GM12878 (cell line): ENCODE results near the gene ADGRD1. TPM values are rescaled to one million over a fixed set of nuclear protein-coding genes. Genes with fewer than 3 reads are reported as not detected.

ENCODE experiments used
- ATAC-seq: fragments of 200-7000 bp; cut with Tn5 transposase; 3 replicates; pipeline ENCODE4 v1.9.1; 2020; ENCODE audit warnings: mild to moderate bottlenecking, moderate library complexity
- BruUV-seq: library from RNA; stranded (reverse); fragments of 400-500 nt; replicated peaks from 2 replicates; lab custom pipeline; 2021; lab: Mats Ljungman, UMichigan
- CTCF ChIA-PET: fragments of 300-600 bp; sonication (Branson Sonifier 250); formaldehyde crosslinking; extraction: SDS; loops from one replicate; lab custom pipeline; 2021; ENCODE audit warnings: inconsistent platforms; lab: Yijun Ruan, JAX
- POLR2A ChIA-PET: fragments of 350-600 bp; formaldehyde crosslinking; extraction: SDS; loops from one replicate; lab custom pipeline; 2021; ENCODE audit warnings: inconsistent platforms; lab: Charles Lee
- RAD21 ChIA-PET: fragments of 300-600 bp; sonication (Branson Sonifier 250); formaldehyde crosslinking; loops from one replicate; lab custom pipeline; 2023; ENCODE audit warnings: antibody characterized with exemption; ENCODE audit not compliant: unreplicated experiment; lab: Charles Lee
- SMC1A ChIA-PET: fragments of 300-600 bp; sonication (Branson Sonifier 250); formaldehyde crosslinking; loops from one replicate; lab custom pipeline; 2023; ENCODE audit not compliant: unreplicated experiment, uncharacterized antibody; lab: Charles Lee
- DNase-seq: peaks from one replicate; pipeline ENCODE4 v3.0.0-alpha.2; 2011; ENCODE audit warnings: low read depth, low spot score
- FAIRE-seq: peaks from 3 replicates; lab custom pipeline; 2011; peaks lifted over from hg19 to GRCh38; lab: Jason Lieb, UNC
- H2AFZ ChIP-seq: 2 replicates; pipeline ENCODE4 v1.6.0; 2011; ENCODE audit warnings: low read depth, low read length, control low read depth; ENCODE audit not compliant: control insufficient read depth
- H3K27ac ChIP-seq: 2 replicates; pipeline ENCODE4 v1.5.1; 2011; ENCODE audit warnings: control low read depth; ENCODE audit not compliant: control insufficient read depth, insufficient read depth
- H3K27me3 ChIP-seq, 2 experiments: replicated peaks in 1 of 2; 2 replicates each; pipeline versions ENCODE4 v1.6.0 to v1.6.1; 2011; ENCODE audit warnings: low read length in 1 of 2; ENCODE audit not compliant: control insufficient read depth in 2 of 2, insufficient read depth in 2 of 2
- H3K36me3 ChIP-seq, 2 experiments: 2 replicates each; pipeline ENCODE4 v1.5.1; 2011; ENCODE audit warnings: low read length in 1 of 2; ENCODE audit not compliant: control insufficient read depth in 2 of 2, insufficient read depth in 2 of 2
- H3K4me1 ChIP-seq: 2 replicates; pipeline ENCODE4 v1.6.1; 2011; ENCODE audit warnings: mild to moderate bottlenecking, low read length, moderate library complexity, mixed read lengths; ENCODE audit not compliant: control insufficient read depth, insufficient read depth
- H3K4me2 ChIP-seq: 2 replicates; pipeline ENCODE4 v1.6.0; 2011; ENCODE audit warnings: control low read depth; ENCODE audit not compliant: control insufficient read depth, insufficient read depth
- H3K4me3 ChIP-seq: fragments of 200-600 bp; sonication (generic); 2 replicates; pipeline ENCODE4 v1.5.1; 2016
- H3K79me2 ChIP-seq: 2 replicates; pipeline ENCODE4 v1.6.0; 2011; ENCODE audit warnings: low read length; ENCODE audit not compliant: control insufficient read depth, insufficient read depth
- H3K9ac ChIP-seq: 2 replicates; pipeline ENCODE4 v1.8.0; 2011; ENCODE audit warnings: low read length, control low read depth, mixed read lengths; ENCODE audit not compliant: control insufficient read depth, insufficient read depth
- H3K9me3 ChIP-seq: replicated peaks from 3 replicates; pipeline ENCODE4 v1.5.1; 2011; ENCODE audit warnings: mild to moderate bottlenecking, low read length; ENCODE audit not compliant: control insufficient read depth, insufficient read depth
- H4K20me1 ChIP-seq: 2 replicates; pipeline ENCODE4 v1.6.0; 2011; ENCODE audit not compliant: control insufficient read depth, insufficient read depth
- ATF3 ChIP-seq: IDR thresholded peaks from 2 replicates; pipeline ENCODE4 v1.6.1; 2011; ENCODE audit warnings: low read depth, mild to moderate bottlenecking, low read length, moderate library complexity, borderline replicate concordance; ENCODE audit errors: extremely low read depth
- EED ChIP-seq: sonication (generic); IDR thresholded peaks from 2 replicates; pipeline ENCODE4 v1.6.1; 2016; ENCODE audit warnings: antibody characterized with exemption, low read depth
- EZH2 ChIP-seq: IDR thresholded peaks from 2 replicates; pipeline ENCODE4 v1.6.1; 2012; ENCODE audit warnings: low read depth, mild to moderate bottlenecking, control low read depth, inconsistent platforms, low read length, borderline replicate concordance; ENCODE audit not compliant: control insufficient read depth
- HSF1 ChIP-seq: fragments of 150-350 bp; IDR thresholded peaks from 2 replicates; pipeline ENCODE4 v1.6.1; 2014; ENCODE audit warnings: mild to moderate bottlenecking, low read depth, low read length
- IKZF2 ChIP-seq, 2 experiments: fragments of 450-650 bp; IDR thresholded peaks; 2 replicates each; pipeline ENCODE4 v1.6.1; 2017; ENCODE audit warnings: mild to moderate bottlenecking in 2 of 2, moderate library complexity in 2 of 2
- JUND ChIP-seq: IDR thresholded peaks from 2 replicates; pipeline ENCODE4 v1.6.1; 2012; ENCODE audit warnings: low read depth, mild to moderate bottlenecking, low read length, improper control_type of control experiment, moderate library complexity
- NFYB ChIP-seq: IDR thresholded peaks from 2 replicates; pipeline ENCODE4 v1.6.1; 2011; ENCODE audit warnings: low read depth, mild to moderate bottlenecking, low read length, improper control_type of control experiment, moderate library complexity; ENCODE audit not compliant: insufficient read depth
- SKIL ChIP-seq: fragments of 450-650 bp; IDR thresholded peaks from 2 replicates; pipeline ENCODE4 v1.6.1; 2017; ENCODE audit warnings: mild to moderate bottlenecking, low read depth, inconsistent platforms; ENCODE audit not compliant: poor library complexity, severe bottlenecking
- SUPT20H ChIP-seq: IDR thresholded peaks from 2 replicates; pipeline ENCODE4 v1.6.1; 2011; ENCODE audit warnings: low read depth, mild to moderate bottlenecking, low read length, moderate library complexity, borderline replicate concordance; ENCODE audit not compliant: control insufficient read depth
- TCF3 ChIP-seq: IDR thresholded peaks from 2 replicates; pipeline ENCODE4 v1.6.1; 2012; ENCODE audit warnings: low read depth, mild to moderate bottlenecking, low read length, borderline replicate concordance; ENCODE audit not compliant: insufficient read depth
- YY1 ChIP-seq: IDR thresholded peaks from 2 replicates; pipeline ENCODE4 v1.6.1; 2011; ENCODE audit warnings: low read depth, mild to moderate bottlenecking, low read length
- ZNF384 ChIP-seq: IDR thresholded peaks from 2 replicates; pipeline ENCODE4 v1.6.1; 2012; ENCODE audit warnings: low read depth, mild to moderate bottlenecking, low read length, improper control_type of control experiment, borderline replicate concordance
- WGBS: methylation state at CpG from one replicate; pipeline ENCODE4 v1.1.6; 2016; ENCODE audit warnings: low lambda C conversion rate; ENCODE audit not compliant: insufficient replicate concordance, insufficient coverage; ENCODE audit errors: missing lambda C conversion rate; 5-methylcytosine and 5-hydroxymethylcytosine counted together
- in situ Hi-C: fragments of 300-500 bp; cut with MboI; formaldehyde crosslinking; loops from 9 replicates; pipeline ENCODE4 v1.14.3; 2018; ENCODE audit warnings: mixed read lengths
- intact Hi-C: fragments of 100-400 bp; cut with micrococcal nuclease; formaldehyde crosslinking; loops from one replicate; pipeline ENCODE4 v1.14.2; 2022; ENCODE audit not compliant: unreplicated experiment
- polyA plus RNA-seq, 11 experiments: library from polyadenylated mRNA; depleted of rRNA in 4 of 11; unstranded in 6 of 11; stranded (reverse) in 5 of 11; fragments of >200 nt; fragmentation: Nextera tagmentation in 4 of 11; fragmentation: Illumina TruSeq in 1 of 11; extraction: Ambion mirVana in 4 of 11; extraction: Trizol in 1 of 11; gene quantifications; 1 replicate in 1 of 11; 2 replicates in 10 of 11; pipeline versions ENCODE4 v1.2.1 to v1.2.3, GENCODE V29; 2011 to 2016; ENCODE audit warnings: inconsistent platforms in 2 of 11, missing spikeins in 2 of 11, low read depth in 1 of 11
- total RNA-seq, 4 experiments: library from RNA; depleted of rRNA in 3 of 4; stranded (reverse); fragments of >200 nt in 3 of 4; fragmentation: Illumina TruSeq in 1 of 4; extraction: Trizol in 1 of 4; gene quantifications; 2 replicates each; pipeline versions ENCODE4 v1.2.1 to v1.2.3, GENCODE V29; 2013 to 2021

The ADGRD1 gene
- total and polyA plus RNA-seq, 10 of the 15 experiments (the other 5 are each of a cell fraction or from before 2014, with no cell fraction given): 0.15 to 12.7 (median 1.2) TPM

GRCh38 chr12:131066886-131067490, 113.3 kb downstream of the ADGRD1 start:
- H3K4me2 ChIP-seq: no peak overlapping the region
- in situ Hi-C loops: no loop called here
- no peaks in the 10 kb centered on the region for H3K27me3 ChIP-seq
- RAD21 ChIA-PET: no interaction called here
- H4K20me1 ChIP-seq: no peaks in the 10 kb centered on the region
- intact Hi-C loops: no loop called here
- H3K36me3 ChIP-seq: no peaks in the 10 kb centered on the region
- FAIRE-seq: no peak
- H2AFZ ChIP-seq: no peak overlapping the region
- BruUV-seq: no TSS peak
- no peak overlapping the region for H3K4me3 ChIP-seq
- 67% methylated on average over 14 of the region's 14 CpGs for WGBS
- no peak overlapping the region for H3K9ac ChIP-seq
- no peak for ATAC-seq
- no peak overlapping the region for H3K27ac ChIP-seq
- CTCF ChIA-PET: no interaction called here
- SMC1A ChIA-PET: no interaction called here
- POLR2A ChIA-PET: no interaction called here
- peaks cover 2% of the 10 kb centered on the region; the same call in 1 of the 3 replicates for H3K9me3 ChIP-seq
- H3K4me1 ChIP-seq: no peaks in the 10 kb centered on the region; the same call in 1 of the 2 replicates
- TF ChIP-seq ZNF384: no peak
- no peak for TF ChIP-seq EZH2
- TF ChIP-seq TCF3: no peak
- TF ChIP-seq EED: no peak
- no peak for TF ChIP-seq IKZF2 (IDR thresholded peaks at IDR 0.05)
- TF ChIP-seq YY1: no peak
- no peak for TF ChIP-seq JUND
- TF ChIP-seq HSF1: no peak
- TF ChIP-seq SUPT20H: no peak
- TF ChIP-seq NFYB: no peak
- no peak for TF ChIP-seq SKIL
- TF ChIP-seq ATF3: no peak
- no peaks in the 10 kb centered on the region for H3K79me2 ChIP-seq
- no peak for DNase-seq
